Keratinocyte (primary cell): ENCODE measurements around the gene TPI1. TPM values are rescaled to one million over a fixed set of nuclear protein-coding genes. Genes with fewer than 3 reads are reported as not detected.

ENCODE experiments used
- DNase-seq: peaks from one replicate; pipeline ENCODE4 v3.0.0-alpha.2; 2011; ENCODE audit warnings: low read depth, missing footprints, low spot score
- FAIRE-seq: peaks from 2 replicates; lab custom pipeline; 2011; peaks lifted over from hg19 to GRCh38; lab: Jason Lieb, UNC
- H2AFZ ChIP-seq: 2 replicates; pipeline ENCODE4 v1.6.0; 2012; ENCODE audit warnings: low read length, control low read depth, inconsistent platforms; ENCODE audit not compliant: control insufficient read depth
- H3K27ac ChIP-seq: 2 replicates; pipeline ENCODE4 v1.5.1; 2011; ENCODE audit warnings: low read length; ENCODE audit not compliant: control insufficient read depth, insufficient read depth
- H3K27me3 ChIP-seq: 3 replicates; pipeline ENCODE4 v1.6.0; 2011; ENCODE audit warnings: low read length; ENCODE audit not compliant: control insufficient read depth, insufficient read depth; ENCODE audit errors: extremely low read depth
- H3K36me3 ChIP-seq, 2 experiments: 2 replicates in 1 of 2; 3 replicates in 1 of 2; pipeline ENCODE4 v1.5.1; 2011; ENCODE audit warnings: low read length in 2 of 2, mild to moderate bottlenecking in 1 of 2; ENCODE audit not compliant: control insufficient read depth in 2 of 2, insufficient read depth in 2 of 2; ENCODE audit errors: extremely low read depth in 1 of 2
- H3K4me1 ChIP-seq: 3 replicates; pipeline ENCODE4 v1.5.1; 2011; ENCODE audit warnings: low read length; ENCODE audit not compliant: control insufficient read depth, insufficient read depth; ENCODE audit errors: extremely low read depth
- H3K4me2 ChIP-seq: 3 replicates; pipeline ENCODE4 v1.6.0; 2011; ENCODE audit warnings: low read depth, low read length; ENCODE audit not compliant: control insufficient read depth, insufficient read depth; ENCODE audit errors: extremely low read depth
- H3K4me3 ChIP-seq, 3 experiments: fragments of 200-600 bp in 1 of 3; sonication (generic) in 1 of 3; 2 replicates in 2 of 3; 3 replicates in 1 of 3; pipeline ENCODE4 v1.5.1; 2011 to 2016; ENCODE audit warnings: low read length in 3 of 3, mild to moderate bottlenecking in 3 of 3, control low read depth in 2 of 3, inconsistent platforms in 1 of 3, low read depth in 1 of 3, mixed read lengths in 1 of 3, mixed run types in 1 of 3, moderate library complexity in 1 of 3; ENCODE audit not compliant: control insufficient read depth in 2 of 3, insufficient read depth in 2 of 3; ENCODE audit errors: extremely low read depth in 1 of 3
- H3K79me2 ChIP-seq: 2 replicates; pipeline ENCODE4 v1.6.0; 2012; ENCODE audit warnings: low read length; ENCODE audit not compliant: control insufficient read depth, insufficient read depth
- H3K9ac ChIP-seq: 3 replicates; pipeline ENCODE4 v1.6.0; 2011; ENCODE audit warnings: low read length; ENCODE audit not compliant: control insufficient read depth, insufficient read depth; ENCODE audit errors: extremely low read depth
- H3K9me1 ChIP-seq: 3 replicates; pipeline ENCODE4 v1.6.0; 2011; ENCODE audit warnings: low read length; ENCODE audit not compliant: control insufficient read depth, insufficient read depth; ENCODE audit errors: extremely low read depth
- H3K9me3 ChIP-seq: 2 replicates; pipeline ENCODE4 v1.5.1; 2012; ENCODE audit warnings: low read depth, low read length; ENCODE audit not compliant: control insufficient read depth
- H4K20me1 ChIP-seq: 3 replicates; pipeline ENCODE4 v1.6.0; 2011; ENCODE audit warnings: low read length; ENCODE audit not compliant: control insufficient read depth, insufficient read depth; ENCODE audit errors: extremely low read depth
- EZH2 ChIP-seq: IDR thresholded peaks from one replicate; pipeline ENCODE4 v1.6.1; 2012; ENCODE audit warnings: inconsistent platforms, mild to moderate bottlenecking, low read length, moderate library complexity
- dilution Hi-C: fragments of 300-500 bp; cut with MboI; formaldehyde crosslinking; loops from one replicate; pipeline ENCODE4 v1.7.0; 2020; ENCODE audit warnings: low sequenced_read_pairs; ENCODE audit not compliant: extremely low pct_ligation_motif_present
- polyA plus RNA-seq, 5 experiments: library from polyadenylated mRNA; depleted of rRNA in 3 of 5; stranded (reverse) in 3 of 5; stranded (forward) in 1 of 5; unstranded in 1 of 5; fragments of >200 nt; gene quantifications; 1 replicate in 1 of 5; 2 replicates in 3 of 5; 3 replicates in 1 of 5; pipeline versions ENCODE4 v1.2.1 to v1.2.3, GENCODE V29; 2011 to 2012; ENCODE audit warnings: missing spikeins in 2 of 5, low read depth in 1 of 5, low replicate concordance in 1 of 5
- TF ChIP-seq, protein P1 (sequence below), 3 experiments: IDR thresholded peaks in 1 of 3; conservative IDR thresholded peaks in 1 of 3; optimal IDR thresholded peaks in 1 of 3; 2 replicates in 2 of 3; 3 replicates in 1 of 3; pipeline versions ENCODE3 to v1.5.1; 2011; ENCODE audit warnings: low read length in 3 of 3, mild to moderate bottlenecking in 3 of 3, moderate library complexity in 2 of 3, control low read depth in 1 of 3, inconsistent platforms in 1 of 3; ENCODE audit not compliant: insufficient read depth in 2 of 3; ENCODE audit errors: extremely low read depth in 1 of 3

TPI1 gene
- polyA plus RNA-seq, 1 donor (not counting 4 experiments of a cell fraction or from before 2014, with no cell fraction given), result 1,551 TPM

DNA sequence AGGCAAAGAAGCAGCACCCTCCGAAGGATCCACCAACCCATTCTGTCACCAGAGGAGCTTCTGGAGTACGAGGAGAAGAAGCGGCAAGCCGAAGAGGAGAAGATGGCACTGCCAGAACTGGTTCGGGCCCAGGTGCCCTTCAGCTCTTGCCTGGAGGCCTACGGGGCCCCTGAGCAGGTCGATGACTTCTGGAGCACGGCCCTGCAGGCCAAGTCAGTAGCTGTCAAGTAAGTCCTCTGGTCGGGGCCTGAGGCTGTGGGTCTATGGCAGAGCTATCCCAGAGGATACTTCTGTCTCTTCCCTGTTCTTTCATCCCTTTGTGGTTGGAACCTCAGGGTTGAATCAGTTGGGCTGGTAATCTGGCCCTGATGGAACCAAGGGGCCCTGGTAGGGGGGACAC, 5.9 kb upstream of the TPI1 start:
- no peaks in the 10 kb centered on the region for H3K9me1 ChIP-seq
- dilution Hi-C loops, result no loop called here
- H3K4me1 ChIP-seq, result peaks cover under 1% of the 10 kb centered on the region
- no peaks in the 10 kb centered on the region for H4K20me1 ChIP-seq
- H3K27me3 ChIP-seq, result no peaks in the 10 kb centered on the region
- no peak for TF ChIP-seq EZH2
- TF ChIP-seq, protein P1, sequence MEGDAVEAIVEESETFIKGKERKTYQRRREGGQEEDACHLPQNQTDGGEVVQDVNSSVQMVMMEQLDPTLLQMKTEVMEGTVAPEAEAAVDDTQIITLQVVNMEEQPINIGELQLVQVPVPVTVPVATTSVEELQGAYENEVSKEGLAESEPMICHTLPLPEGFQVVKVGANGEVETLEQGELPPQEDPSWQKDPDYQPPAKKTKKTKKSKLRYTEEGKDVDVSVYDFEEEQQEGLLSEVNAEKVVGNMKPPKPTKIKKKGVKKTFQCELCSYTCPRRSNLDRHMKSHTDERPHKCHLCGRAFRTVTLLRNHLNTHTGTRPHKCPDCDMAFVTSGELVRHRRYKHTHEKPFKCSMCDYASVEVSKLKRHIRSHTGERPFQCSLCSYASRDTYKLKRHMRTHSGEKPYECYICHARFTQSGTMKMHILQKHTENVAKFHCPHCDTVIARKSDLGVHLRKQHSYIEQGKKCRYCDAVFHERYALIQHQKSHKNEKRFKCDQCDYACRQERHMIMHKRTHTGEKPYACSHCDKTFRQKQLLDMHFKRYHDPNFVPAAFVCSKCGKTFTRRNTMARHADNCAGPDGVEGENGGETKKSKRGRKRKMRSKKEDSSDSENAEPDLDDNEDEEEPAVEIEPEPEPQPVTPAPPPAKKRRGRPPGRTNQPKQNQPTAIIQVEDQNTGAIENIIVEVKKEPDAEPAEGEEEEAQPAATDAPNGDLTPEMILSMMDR (optimal IDR thresholded peaks at IDR 0.05 in 1 of 3, IDR thresholded peaks at IDR 0.05 in 1 of 3, conservative IDR thresholded peaks at IDR 0.05 in 1 of 3; ENCODE audit: extremely low read depth in 1 of 3, insufficient read depth in 2 of 3, low read length in 3 of 3), result no peak
- no peak for FAIRE-seq
- no peaks in the 10 kb centered on the region for H3K79me2 ChIP-seq
- H3K27ac ChIP-seq, result no peak overlapping the region
- no peak overlapping the region for H3K9ac ChIP-seq
- no peak overlapping the region for H3K4me3 ChIP-seq
- peaks cover 59 to 61% of the 10 kb centered on the region in 2 experiments for H3K36me3 ChIP-seq
- no peak overlapping the region for H2AFZ ChIP-seq
- DNase-seq, result no peak
- H3K9me3 ChIP-seq, result no peaks in the 10 kb centered on the region
- no peak overlapping the region for H3K4me2 ChIP-seq

DNA sequence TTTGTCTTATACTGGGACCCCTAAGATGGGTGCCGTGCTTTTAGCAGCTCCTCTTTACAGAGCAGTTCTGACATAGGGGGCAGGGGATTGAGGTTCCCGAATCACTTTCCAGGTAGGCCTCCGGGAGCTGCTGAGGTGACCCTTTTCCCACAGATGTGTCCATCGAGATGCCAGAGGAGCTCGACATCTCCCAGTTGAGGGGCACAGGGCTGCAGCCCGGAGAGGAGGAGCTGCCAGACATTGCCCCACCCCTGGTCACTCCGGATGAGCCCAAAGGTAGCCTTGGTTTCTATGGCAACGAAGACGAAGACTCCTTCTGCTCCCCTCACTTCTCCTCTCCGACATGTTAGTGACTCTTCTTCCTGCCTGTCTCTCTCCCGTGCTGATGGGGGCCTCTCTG, 4.3 kb upstream of the TPI1 start:
- no peak for FAIRE-seq
- no peak overlapping the region for H3K9ac ChIP-seq

More for the DNA sequence above, 4.3 kb upstream of the TPI1 start:
- no peak overlapping the region for H3K4me2 ChIP-seq
- peaks cover 7% of the 10 kb centered on the region for H3K79me2 ChIP-seq
- H3K9me3 ChIP-seq, result no peaks in the 10 kb centered on the region
- H3K27ac ChIP-seq, result no peak overlapping the region
- H3K36me3 ChIP-seq, result peaks cover 49 to 50% of the 10 kb centered on the region in 2 experiments
- dilution Hi-C loops, result no loop called here
- peaks cover under 1% of the 10 kb centered on the region for H4K20me1 ChIP-seq
- no peak overlapping the region for H3K4me3 ChIP-seq
- no peaks in the 10 kb centered on the region for H3K9me1 ChIP-seq
- H2AFZ ChIP-seq, result no peak overlapping the region
- H3K27me3 ChIP-seq, result no peaks in the 10 kb centered on the region
- peaks cover 8% of the 10 kb centered on the region for H3K4me1 ChIP-seq
- TF ChIP-seq, protein P1 (optimal IDR thresholded peaks at IDR 0.05 in 1 of 3, IDR thresholded peaks at IDR 0.05 in 1 of 3, conservative IDR thresholded peaks at IDR 0.05 in 1 of 3; ENCODE audit: extremely low read depth in 1 of 3, insufficient read depth in 2 of 3, low read length in 3 of 3), result no peak
- no peak for TF ChIP-seq EZH2
- DNase-seq, result no peak
